Measurements from ENCODE around the gene LIPE. TPM values are rescaled to one million over a fixed set of nuclear protein-coding genes. Genes with fewer than 3 reads are reported as not detected.

LIPE gene
- total RNA-seq, 4 donors from 2014 or later, result 1,365 to 4,468 (median 1,601) TPM

- no peak for TF ChIP-seq CTCF (IDR thresholded peaks at IDR 0.05; ENCODE audit: low read depth)
Observed at GRCh38 chr19:42410371-42410770, 16.8 kb downstream of the LIPE start.

- TF ChIP-seq CTCF (IDR thresholded peaks at IDR 0.05; ENCODE audit: low read depth), result no peak
Observed at GRCh38 chr19:42409477-42409876, 17.7 kb downstream of the LIPE start.

- no peak for TF ChIP-seq CTCF (IDR thresholded peaks at IDR 0.05; ENCODE audit: low read depth)
Observed at GRCh38 chr19:42407816-42408175, 19.4 kb downstream of the LIPE start.

GRCh38 chr19:42407085-42407815 is 19.9 kb downstream of the LIPE start:
- TF ChIP-seq CTCF (IDR thresholded peaks at IDR 0.05; ENCODE audit: low read depth), result no peak

GRCh38 chr19:42406111-42406510 is 21.1 kb downstream of the LIPE start:
- TF ChIP-seq CTCF (IDR thresholded peaks at IDR 0.05; ENCODE audit: low read depth), result no peak

GRCh38 chr19:42403586-42403985 is 23.6 kb downstream of the LIPE start:
- TF ChIP-seq CTCF (IDR thresholded peaks at IDR 0.05; ENCODE audit: low read depth), result no peak

- TF ChIP-seq CTCF (IDR thresholded peaks at IDR 0.05; ENCODE audit: low read depth), result no peak
Observed at GRCh38 chr19:42402376-42403116, 24.6 kb downstream of the LIPE start.

Data from subcutaneous adipose tissue (tissue), 4 donors.